Measurements from ENCODE around the gene INSRR. TPM values are rescaled to one million over a fixed set of nuclear protein-coding genes. Genes with fewer than 3 reads are reported as not detected.

The INSRR gene
- total RNA-seq, 4 donors from 2014 or later: not detected

GRCh38 chr1:156863631-156864030 lies 4.7 kb upstream of the INSRR start:
- no peak for TF ChIP-seq CTCF (IDR thresholded peaks at IDR 0.05; ENCODE audit: low read depth)

DNA sequence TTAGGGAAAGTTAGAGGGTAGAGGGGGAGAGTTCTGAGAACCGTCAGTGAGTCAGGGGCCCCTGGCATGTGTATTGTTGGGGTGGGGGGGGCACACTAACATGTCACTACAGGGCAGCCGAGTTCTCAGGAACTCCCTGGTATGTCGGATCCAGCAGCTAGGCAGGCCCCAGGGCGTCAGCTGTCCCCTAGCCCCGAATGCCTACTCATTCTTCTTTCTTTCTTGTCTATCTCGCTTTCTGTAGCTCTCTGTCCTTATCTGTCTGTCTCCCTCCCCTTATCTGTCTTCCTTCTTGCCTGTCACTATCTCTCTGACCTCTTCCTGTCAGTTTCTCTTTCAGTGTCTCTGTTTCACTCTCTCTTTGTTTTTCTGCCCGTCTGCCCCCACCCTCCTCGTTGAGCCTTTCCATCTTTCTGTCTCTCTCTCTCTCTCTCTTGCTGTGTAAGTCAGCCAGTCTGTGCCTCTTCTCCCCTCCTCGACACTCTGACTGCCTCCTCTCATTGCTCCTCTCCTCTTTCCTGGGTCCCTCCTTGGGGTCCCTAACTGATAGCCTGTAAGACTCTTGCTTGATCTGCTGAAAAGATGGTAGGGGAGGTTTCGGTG lies 4.2 kb upstream of the INSRR start:
- TF ChIP-seq CTCF (IDR thresholded peaks at IDR 0.05; ENCODE audit: low read depth): no peak

- TF ChIP-seq CTCF (IDR thresholded peaks at IDR 0.05; ENCODE audit: low read depth): no peak
These were observed 3.7 kb upstream of the INSRR start for GRCh38 chr1:156862584-156862983.

DNA sequence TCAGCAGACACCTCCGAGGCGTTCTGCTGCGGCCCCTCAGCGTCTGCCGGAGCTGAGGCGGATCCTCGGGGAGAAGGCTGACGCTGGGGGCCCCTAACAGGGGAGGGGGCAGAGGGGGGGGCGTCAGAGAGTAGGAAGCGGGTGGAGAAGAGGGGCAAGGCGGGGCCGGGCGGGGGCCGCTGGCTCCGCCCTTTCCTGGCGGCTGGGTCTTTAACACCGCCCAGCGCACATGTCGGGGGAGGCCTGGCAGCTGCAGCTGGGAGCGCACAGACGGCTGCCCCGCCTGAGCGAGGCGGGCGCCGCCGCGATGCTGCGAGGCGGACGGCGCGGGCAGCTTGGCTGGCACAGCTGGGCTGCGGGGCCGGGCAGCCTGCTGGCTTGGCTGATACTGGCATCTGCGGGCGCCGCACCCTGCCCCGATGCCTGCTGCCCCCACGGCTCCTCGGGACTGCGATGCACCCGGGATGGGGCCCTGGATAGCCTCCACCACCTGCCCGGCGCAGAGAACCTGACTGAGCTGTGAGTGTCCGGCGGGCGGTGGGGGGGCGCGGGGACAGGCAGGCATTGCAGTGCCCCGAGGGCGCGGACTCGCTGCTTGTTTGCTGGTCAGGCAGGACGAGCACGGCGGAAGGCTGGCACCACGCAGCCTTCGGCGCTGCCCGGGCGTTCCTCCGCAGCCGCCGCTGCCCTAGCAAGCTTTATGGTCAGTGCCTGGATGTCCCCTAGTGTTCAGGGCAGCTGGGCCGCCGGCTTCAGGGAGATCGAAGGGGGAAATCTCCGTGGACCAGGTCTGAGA lies 1.9 kb upstream of the INSRR start, which contains the start of gene NTRK1:
Gene NTRK1 (plus strand): TSS at position 238 of the 796 bp plus-strand sequence. CDS start 70 bp downstream, at position 308.
- TF ChIP-seq CTCF (IDR thresholded peaks at IDR 0.05; ENCODE audit: low read depth): no peak

DNA sequence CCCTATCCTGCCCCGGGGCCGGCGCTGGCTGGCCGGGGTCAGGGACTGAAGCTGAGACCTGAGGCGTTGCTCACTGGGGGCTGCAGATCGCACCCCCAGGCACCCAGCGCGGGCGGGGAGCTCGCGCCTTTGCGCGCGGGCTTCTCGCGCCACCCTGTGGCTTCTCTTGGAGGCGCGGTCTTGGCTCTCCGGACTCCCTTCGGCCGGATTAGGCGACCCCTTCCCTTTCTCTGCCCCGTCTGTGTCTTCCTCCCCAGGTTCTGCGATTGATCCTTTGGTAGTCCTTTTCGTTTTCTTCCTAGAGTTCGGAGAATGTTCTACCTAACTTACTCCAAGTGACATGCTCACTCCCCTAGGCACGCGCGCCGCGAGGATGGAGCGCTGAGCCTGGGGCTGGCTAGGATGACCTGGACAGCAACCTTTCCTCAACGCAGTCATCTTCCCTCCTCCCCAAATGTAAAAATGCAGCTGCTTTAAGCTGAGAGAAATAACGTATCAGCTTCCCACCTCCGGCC lies 1.3 kb upstream of the INSRR start:
- TF ChIP-seq CTCF (IDR thresholded peaks at IDR 0.05; ENCODE audit: low read depth): no peak

DNA sequence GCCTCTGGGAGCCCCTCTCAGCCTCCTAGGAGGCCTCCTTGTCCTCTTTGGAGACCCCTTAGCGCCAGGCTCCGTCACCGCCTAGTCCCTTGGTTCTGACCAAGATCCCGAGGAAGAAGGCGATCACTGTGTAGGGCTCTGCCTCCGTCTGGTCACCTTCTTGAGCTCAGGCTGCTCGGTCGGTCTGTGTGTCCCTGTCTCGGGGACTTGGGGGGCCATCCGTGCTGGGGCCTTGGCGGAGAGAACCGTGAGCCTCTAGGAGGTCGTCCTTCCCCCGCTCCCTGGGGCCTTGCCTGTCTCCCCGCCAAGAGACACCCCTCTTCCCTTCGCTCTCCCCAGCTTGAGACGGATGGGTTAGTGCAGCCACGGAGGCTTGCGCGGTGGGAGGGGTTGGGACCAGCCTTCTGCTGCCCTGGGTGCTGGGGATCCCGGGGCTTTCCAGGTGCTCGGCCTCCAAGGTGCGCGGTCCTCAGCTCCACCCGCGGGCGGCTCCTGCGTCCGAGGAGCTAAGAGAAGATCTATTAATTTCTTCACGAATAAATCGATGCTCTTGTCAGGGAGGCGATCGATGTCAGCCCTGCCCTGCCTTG lies 701 bp upstream of the INSRR start:
- TF ChIP-seq CTCF (IDR thresholded peaks at IDR 0.05; ENCODE audit: low read depth): no peak

DNA sequence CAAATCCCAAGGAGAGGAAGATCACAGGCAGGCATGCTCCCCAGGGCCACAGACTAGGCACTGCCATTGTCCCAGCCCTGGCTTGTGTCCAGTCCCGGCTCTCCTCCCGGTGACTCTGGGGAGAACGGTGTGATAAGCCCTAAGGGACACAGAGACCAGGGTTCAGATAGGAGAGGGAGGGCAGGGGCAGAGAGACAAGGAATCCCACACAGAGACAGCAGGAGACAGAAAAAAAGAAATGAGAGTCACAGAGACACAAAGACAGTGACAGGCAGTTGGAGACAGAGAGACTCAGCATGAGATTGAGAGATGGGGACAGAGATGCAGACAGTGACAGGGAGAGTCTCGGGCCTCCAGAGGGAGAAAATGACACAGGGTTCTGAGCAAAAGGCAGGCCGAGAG lies 361 bp downstream of the INSRR start:
- no peak for TF ChIP-seq CTCF (IDR thresholded peaks at IDR 0.05; ENCODE audit: low read depth)

Measured in subcutaneous adipose tissue (tissue), 4 donors.